ENCODE results near the gene CD2AP.
"Not testable (repeated sequence)": the region's sequence is repeated elsewhere in the genome, so short reads cannot be mapped to it uniquely, and the experiment has no call there.

The CD2AP gene

DNA sequence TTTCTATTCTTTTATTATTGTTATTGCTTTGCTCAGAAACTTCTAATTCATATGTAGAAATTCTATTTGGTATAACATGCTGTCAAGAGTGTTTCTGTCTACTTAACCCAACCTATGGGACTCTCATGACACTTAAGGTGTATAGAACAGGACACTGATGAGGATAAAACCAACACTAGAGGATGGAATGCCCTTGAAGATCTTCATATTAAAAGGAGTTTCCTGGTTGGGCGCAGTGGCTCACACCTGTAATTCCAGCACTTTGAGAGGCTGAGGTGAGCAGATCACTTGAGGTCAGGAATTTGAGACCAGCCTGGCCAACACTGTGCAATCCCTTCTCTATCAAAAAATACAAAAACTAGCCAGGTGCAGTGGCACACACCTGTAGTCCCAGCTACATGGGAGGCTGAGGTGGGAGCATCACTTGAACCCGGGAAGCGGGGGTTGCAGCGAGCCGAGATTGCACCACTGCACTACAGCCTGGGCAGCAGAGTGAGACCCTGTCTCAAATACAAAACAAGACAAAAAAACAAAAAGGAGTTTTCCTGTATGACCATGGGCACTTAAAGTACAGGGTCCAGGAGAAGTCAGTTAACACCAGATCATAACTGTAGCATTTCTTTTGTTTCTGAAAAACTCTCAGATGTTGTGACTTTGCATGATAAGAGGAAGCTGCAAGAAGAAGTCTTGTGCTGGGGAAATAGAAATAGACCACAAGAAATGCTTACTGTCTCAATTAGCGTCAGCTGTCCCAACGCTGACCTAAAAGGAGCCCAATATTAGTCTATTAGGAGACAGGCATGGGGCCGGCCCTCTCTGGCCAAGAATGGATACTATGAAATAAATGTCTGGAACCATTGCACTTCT lies 38.9 kb upstream of the CD2AP start:
- DNase-seq (ENCODE audit: low read depth) = peak; percentile 76
- TF ChIP-seq, protein P1, sequence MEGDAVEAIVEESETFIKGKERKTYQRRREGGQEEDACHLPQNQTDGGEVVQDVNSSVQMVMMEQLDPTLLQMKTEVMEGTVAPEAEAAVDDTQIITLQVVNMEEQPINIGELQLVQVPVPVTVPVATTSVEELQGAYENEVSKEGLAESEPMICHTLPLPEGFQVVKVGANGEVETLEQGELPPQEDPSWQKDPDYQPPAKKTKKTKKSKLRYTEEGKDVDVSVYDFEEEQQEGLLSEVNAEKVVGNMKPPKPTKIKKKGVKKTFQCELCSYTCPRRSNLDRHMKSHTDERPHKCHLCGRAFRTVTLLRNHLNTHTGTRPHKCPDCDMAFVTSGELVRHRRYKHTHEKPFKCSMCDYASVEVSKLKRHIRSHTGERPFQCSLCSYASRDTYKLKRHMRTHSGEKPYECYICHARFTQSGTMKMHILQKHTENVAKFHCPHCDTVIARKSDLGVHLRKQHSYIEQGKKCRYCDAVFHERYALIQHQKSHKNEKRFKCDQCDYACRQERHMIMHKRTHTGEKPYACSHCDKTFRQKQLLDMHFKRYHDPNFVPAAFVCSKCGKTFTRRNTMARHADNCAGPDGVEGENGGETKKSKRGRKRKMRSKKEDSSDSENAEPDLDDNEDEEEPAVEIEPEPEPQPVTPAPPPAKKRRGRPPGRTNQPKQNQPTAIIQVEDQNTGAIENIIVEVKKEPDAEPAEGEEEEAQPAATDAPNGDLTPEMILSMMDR (IDR thresholded peaks at IDR 0.05; ENCODE audit: insufficient read depth, low read depth, low read length, missing control alignments) = no peak
- H3K4me3 ChIP-seq (ENCODE audit: low read depth, low read length) = no peak overlapping the region

DNA sequence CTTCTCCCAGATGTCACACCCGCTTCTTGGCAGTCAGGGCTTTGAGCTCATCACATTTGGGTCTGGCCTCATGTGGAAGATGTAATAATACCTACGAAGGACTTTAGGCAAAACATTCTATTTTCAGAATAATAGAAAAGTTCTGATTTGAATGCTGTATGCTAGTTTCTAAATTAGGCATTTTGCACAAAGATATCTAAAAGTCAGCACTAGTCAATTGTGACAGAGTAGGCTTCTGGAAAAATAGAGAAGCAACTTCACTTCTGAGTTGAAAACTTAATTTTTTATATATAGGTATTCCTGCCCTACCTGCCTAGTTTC lies 38.3 kb upstream of the CD2AP start:
- H3K4me3 ChIP-seq (ENCODE audit: low read depth, low read length) = no peak overlapping the region
- no peak for DNase-seq (ENCODE audit: low read depth)
- TF ChIP-seq, protein P1 (IDR thresholded peaks at IDR 0.05; ENCODE audit: insufficient read depth, low read depth, low read length, missing control alignments) = no peak

DNA sequence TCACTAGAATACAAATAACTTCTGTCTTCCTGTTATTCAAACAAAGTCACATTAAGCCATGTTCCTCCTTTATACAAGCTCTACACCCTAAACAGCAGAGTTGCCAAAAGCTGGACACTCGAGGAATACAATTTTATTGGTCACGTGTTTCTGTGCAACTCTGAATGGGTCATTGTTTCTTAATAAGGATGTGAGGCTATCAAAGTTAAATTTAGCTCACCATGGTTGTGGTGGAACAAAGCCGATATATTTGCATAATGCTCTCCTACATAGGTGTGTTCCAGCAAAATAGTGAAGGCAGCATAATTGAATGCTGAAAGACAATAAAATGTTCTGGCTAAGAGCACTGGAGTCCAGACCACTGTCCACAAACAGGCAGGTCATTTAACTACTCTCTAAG lies 36.9 kb upstream of the CD2AP start:
- TF ChIP-seq, protein P1 (IDR thresholded peaks at IDR 0.05; ENCODE audit: insufficient read depth, low read depth, low read length, missing control alignments) = no peak
- peak; percentile 66 for DNase-seq (ENCODE audit: low read depth)
- H3K4me3 ChIP-seq (ENCODE audit: low read depth, low read length) = no peak overlapping the region

DNA sequence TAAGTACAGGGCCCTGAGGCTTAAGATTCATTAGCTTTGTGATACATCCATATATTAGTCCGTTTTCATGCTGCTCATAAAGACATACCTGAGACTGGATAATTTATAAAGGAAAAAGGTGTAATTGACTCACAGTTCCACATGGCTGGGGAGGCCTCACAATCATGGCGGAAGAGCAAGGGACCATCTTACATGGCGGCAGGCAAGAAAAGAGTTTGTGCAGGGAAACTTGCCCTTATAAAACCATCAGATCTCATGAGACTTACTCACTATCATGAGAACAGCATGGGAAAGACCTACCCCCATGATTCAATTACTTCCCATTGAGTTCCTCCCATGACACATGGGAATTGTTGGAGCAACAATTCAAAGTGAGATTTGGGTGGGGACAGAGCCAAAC lies 32.6 kb upstream of the CD2AP start:
- not testable (repeated sequence) for DNase-seq (ENCODE audit: low read depth); H3K4me3 ChIP-seq (ENCODE audit: low read depth, low read length)

DNA sequence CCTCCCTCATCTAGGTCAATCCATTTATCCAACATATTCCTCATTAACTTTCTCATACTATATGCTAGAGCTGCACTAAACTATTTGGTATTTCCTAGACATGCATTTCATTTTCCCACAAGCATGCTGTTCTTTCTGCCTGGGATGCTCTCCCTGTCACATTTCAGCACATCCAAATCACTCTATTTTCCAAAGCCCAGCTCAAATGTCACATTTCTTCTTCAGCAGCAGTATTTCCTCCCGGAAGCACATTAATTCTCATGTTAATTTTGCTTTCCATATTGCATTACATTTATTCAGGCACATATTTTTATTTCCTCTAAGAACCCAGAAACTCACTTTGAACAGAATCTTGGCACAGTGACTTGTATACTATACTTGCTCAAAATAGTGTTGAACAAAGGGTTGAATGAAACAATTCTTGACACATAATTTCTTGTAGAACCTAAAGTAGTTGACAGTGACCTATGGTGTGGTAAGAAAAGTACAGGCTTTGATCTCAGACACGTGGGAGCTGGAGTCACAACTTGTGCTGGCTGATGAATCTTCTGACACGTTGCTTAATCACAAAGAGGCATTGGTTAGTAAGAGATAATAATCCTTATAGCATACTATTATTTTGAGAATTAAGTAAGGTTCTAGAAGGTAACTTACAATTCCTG lies 30.8 kb upstream of the CD2AP start:
- H3K4me3 ChIP-seq (ENCODE audit: low read depth, low read length) = no peak overlapping the region
- TF ChIP-seq, protein P1 (IDR thresholded peaks at IDR 0.05; ENCODE audit: insufficient read depth, low read depth, low read length, missing control alignments) = no peak
- no peak for DNase-seq (ENCODE audit: low read depth)

DNA sequence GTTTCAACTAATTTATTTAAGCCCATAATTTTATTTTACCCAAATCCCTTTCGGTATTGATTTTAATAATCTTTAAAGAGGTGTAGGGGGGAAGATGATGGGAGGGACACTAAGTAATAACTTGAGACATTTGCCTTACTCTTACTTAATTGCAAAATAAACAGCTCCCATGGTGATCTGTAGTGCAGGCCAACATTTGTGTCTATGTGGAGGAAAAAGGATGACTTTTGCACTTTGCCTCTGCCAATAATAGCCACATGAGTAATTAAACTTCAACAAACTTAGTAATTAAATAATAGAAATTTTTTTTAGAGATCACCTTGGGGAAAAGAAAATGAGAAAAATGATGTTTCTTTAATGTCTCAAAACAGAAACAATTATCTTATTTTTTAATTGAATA lies 29.9 kb upstream of the CD2AP start:
- no peak for DNase-seq (ENCODE audit: low read depth)
- H3K4me3 ChIP-seq (ENCODE audit: low read depth, low read length) = no peak overlapping the region
- TF ChIP-seq, protein P1 (IDR thresholded peaks at IDR 0.05; ENCODE audit: insufficient read depth, low read depth, low read length, missing control alignments) = no peak

DNA sequence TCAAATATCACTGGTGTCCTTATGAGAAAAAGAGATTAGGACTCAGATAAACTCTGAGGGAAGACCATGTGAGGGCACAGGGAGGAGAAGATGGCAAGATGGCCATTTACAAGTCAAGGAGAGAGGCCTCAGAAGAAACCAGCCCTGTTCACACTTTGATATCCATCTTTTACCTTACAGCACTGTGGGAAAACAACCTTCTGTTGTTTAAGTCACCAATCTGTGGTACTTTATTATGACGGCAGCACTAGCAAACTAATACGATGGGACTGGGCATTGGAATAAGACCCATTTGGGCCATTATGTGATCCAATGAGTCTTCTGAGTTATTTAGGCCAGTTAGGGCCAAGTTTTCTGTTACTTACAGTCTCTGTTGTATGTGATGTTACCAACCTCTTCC lies 26.4 kb upstream of the CD2AP start:
- no peak for DNase-seq (ENCODE audit: low read depth)
- H3K4me3 ChIP-seq (ENCODE audit: low read depth, low read length) = no peak overlapping the region

More for the DNA sequence above, 26.4 kb upstream of the CD2AP start:
- TF ChIP-seq, protein P1 (IDR thresholded peaks at IDR 0.05; ENCODE audit: insufficient read depth, low read depth, low read length, missing control alignments) = no peak
